BJ (cell line): Measurements from ENCODE around the gene PNPLA1. TPM values are rescaled to one million over a fixed set of nuclear protein-coding genes. Genes with fewer than 3 reads are reported as not detected.

Source experiments
- CTCF ChIA-PET: fragments of 350-600 bp; formaldehyde crosslinking; extraction: SDS; loops from one replicate; lab custom pipeline; 2021; ENCODE audit warnings: antibody characterized with exemption, inconsistent platforms; lab: Yijun Ruan, JAX
- POLR2A ChIA-PET: fragments of 300-600 bp; sonication (Branson Sonifier 250); formaldehyde crosslinking; extraction: SDS; loops from one replicate; lab custom pipeline; 2021; ENCODE audit warnings: antibody characterized with exemption; lab: Charles Lee
- DNase-seq: peaks from one replicate; pipeline ENCODE4 v3.0.0-alpha.2; 2011; ENCODE audit warnings: low read depth
- H3K27me3 ChIP-seq: 2 replicates; pipeline ENCODE4 v1.6.0; 2011; ENCODE audit warnings: low read length; ENCODE audit not compliant: control insufficient read depth, insufficient read depth
- H3K36me3 ChIP-seq: 2 replicates; pipeline ENCODE4 v1.5.1; 2011; ENCODE audit warnings: low read length; ENCODE audit not compliant: control insufficient read depth, insufficient read depth
- H3K4me3 ChIP-seq: 2 replicates; pipeline ENCODE4 v1.5.1; 2011; ENCODE audit warnings: low read depth, mild to moderate bottlenecking, control low read depth, low read length
- CTCF ChIP-seq: IDR thresholded peaks from 2 replicates; pipeline ENCODE4 v1.5.1; 2011; ENCODE audit warnings: low read depth, mild to moderate bottlenecking, control low read depth, inconsistent platforms, low read length, moderate library complexity; ENCODE audit not compliant: insufficient read depth
- polyA plus RNA-seq: library from polyadenylated mRNA; depleted of rRNA; stranded (reverse); fragments of >200 nt; gene quantifications from 2 replicates; pipeline ENCODE4 v1.2.3, GENCODE V29; 2011

Gene PNPLA1
- polyA plus RNA-seq, 1 experiment, result not detected

GRCh38 chr6:36224918-36225461 is 44.9 kb upstream of the PNPLA1 start:
- no peak for DNase-seq
- Histone ChIP-seq H3K36me3 (peaks cover 24% of the 10 kb centered on the region), H3K27me3 (no peaks in the 10 kb centered on the region), H3K4me3 (no peak overlapping the region)
- ChIA-PET CTCF (no interaction called here), POLR2A (no interaction called here)
- no peak for TF ChIP-seq CTCF

- ChIA-PET POLR2A (no interaction called here), CTCF (interaction anchor here (1.0 kb wide), 1 partner anchor 23 kb away, joined by 3 read pairs; no protein-coding TSS in a partner anchor)
- Histone ChIP-seq H3K27me3 (no peaks in the 10 kb centered on the region), H3K36me3 (peaks cover 31% of the 10 kb centered on the region), H3K4me3 (no peak overlapping the region)
- no peak for DNase-seq
- TF ChIP-seq CTCF, result no peak
Observed at GRCh38 chr6:36226438-36227047, 43.3 kb upstream of the PNPLA1 start.

GRCh38 chr6:36227379-36228228 is 42.3 kb upstream of the PNPLA1 start:
- H3K4me3 ChIP-seq, result no peak overlapping the region
- no peak for DNase-seq
- H3K36me3 ChIP-seq, result peaks cover 24% of the 10 kb centered on the region
- no peaks in the 10 kb centered on the region for H3K27me3 ChIP-seq
- ChIA-PET POLR2A (no interaction called here), CTCF (interaction anchor here (1.0 to 1.7 kb wide), 2 partner anchors 15 to 24 kb away, joined by 3 to 5 read pairs; no protein-coding TSS in a partner anchor)
- no peak for TF ChIP-seq CTCF

GRCh38 chr6:36229223-36229622 is 40.6 kb upstream of the PNPLA1 start:
- ChIA-PET POLR2A (no interaction called here), CTCF (interaction anchor here (0.7 kb wide), 1 partner anchor 39 kb away, joined by 3 read pairs; no protein-coding TSS in a partner anchor)
- H3K36me3 ChIP-seq, result peaks cover 24% of the 10 kb centered on the region

More at GRCh38 chr6:36229223-36229622, 40.6 kb upstream of the PNPLA1 start:
- TF ChIP-seq CTCF, result no peak
- no peak for DNase-seq
- no peaks in the 10 kb centered on the region for H3K27me3 ChIP-seq
- no peak overlapping the region for H3K4me3 ChIP-seq
